GM12878 (cell line): ENCODE measurements around the gene KRTAP10-1. TPM values are rescaled to one million over a fixed set of nuclear protein-coding genes. Genes with fewer than 3 reads are reported as not detected.

Experiments used
- ATAC-seq: fragments of 200-7000 bp; cut with Tn5 transposase; 3 replicates; pipeline ENCODE4 v1.9.1; 2020; ENCODE audit warnings: mild to moderate bottlenecking, moderate library complexity
- BruUV-seq: library from RNA; stranded (reverse); fragments of 400-500 nt; replicated peaks from 2 replicates; lab custom pipeline; 2021; lab: Mats Ljungman, UMichigan
- CTCF ChIA-PET: fragments of 300-600 bp; sonication (Branson Sonifier 250); formaldehyde crosslinking; extraction: SDS; loops from one replicate; lab custom pipeline; 2021; ENCODE audit warnings: inconsistent platforms; lab: Yijun Ruan, JAX
- POLR2A ChIA-PET: fragments of 350-600 bp; formaldehyde crosslinking; extraction: SDS; loops from one replicate; lab custom pipeline; 2021; ENCODE audit warnings: inconsistent platforms; lab: Charles Lee
- RAD21 ChIA-PET: fragments of 300-600 bp; sonication (Branson Sonifier 250); formaldehyde crosslinking; loops from one replicate; lab custom pipeline; 2023; ENCODE audit warnings: antibody characterized with exemption; ENCODE audit not compliant: unreplicated experiment; lab: Charles Lee
- SMC1A ChIA-PET: fragments of 300-600 bp; sonication (Branson Sonifier 250); formaldehyde crosslinking; loops from one replicate; lab custom pipeline; 2023; ENCODE audit not compliant: unreplicated experiment, uncharacterized antibody; lab: Charles Lee
- DNase-seq: peaks from one replicate; pipeline ENCODE4 v3.0.0-alpha.2; 2011; ENCODE audit warnings: low read depth, low spot score
- FAIRE-seq: peaks from 3 replicates; lab custom pipeline; 2011; peaks lifted over from hg19 to GRCh38; lab: Jason Lieb, UNC
- H2AFZ ChIP-seq: 2 replicates; pipeline ENCODE4 v1.6.0; 2011; ENCODE audit warnings: low read depth, low read length, control low read depth; ENCODE audit not compliant: control insufficient read depth
- H3K27ac ChIP-seq: 2 replicates; pipeline ENCODE4 v1.5.1; 2011; ENCODE audit warnings: control low read depth; ENCODE audit not compliant: control insufficient read depth, insufficient read depth
- H3K27me3 ChIP-seq, 2 experiments: replicated peaks in 1 of 2; 2 replicates each; pipeline versions ENCODE4 v1.6.0 to v1.6.1; 2011; ENCODE audit warnings: low read length in 1 of 2; ENCODE audit not compliant: control insufficient read depth in 2 of 2, insufficient read depth in 2 of 2
- H3K36me3 ChIP-seq, 2 experiments: 2 replicates each; pipeline ENCODE4 v1.5.1; 2011; ENCODE audit warnings: low read length in 1 of 2; ENCODE audit not compliant: control insufficient read depth in 2 of 2, insufficient read depth in 2 of 2
- H3K4me1 ChIP-seq: 2 replicates; pipeline ENCODE4 v1.6.1; 2011; ENCODE audit warnings: mild to moderate bottlenecking, low read length, moderate library complexity, mixed read lengths; ENCODE audit not compliant: control insufficient read depth, insufficient read depth
- H3K4me2 ChIP-seq: 2 replicates; pipeline ENCODE4 v1.6.0; 2011; ENCODE audit warnings: control low read depth; ENCODE audit not compliant: control insufficient read depth, insufficient read depth
- H3K4me3 ChIP-seq: fragments of 200-600 bp; sonication (generic); 2 replicates; pipeline ENCODE4 v1.5.1; 2016
- H3K79me2 ChIP-seq: 2 replicates; pipeline ENCODE4 v1.6.0; 2011; ENCODE audit warnings: low read length; ENCODE audit not compliant: control insufficient read depth, insufficient read depth
- H3K9ac ChIP-seq: 2 replicates; pipeline ENCODE4 v1.8.0; 2011; ENCODE audit warnings: low read length, control low read depth, mixed read lengths; ENCODE audit not compliant: control insufficient read depth, insufficient read depth
- H3K9me3 ChIP-seq: replicated peaks from 3 replicates; pipeline ENCODE4 v1.5.1; 2011; ENCODE audit warnings: mild to moderate bottlenecking, low read length; ENCODE audit not compliant: control insufficient read depth, insufficient read depth
- H4K20me1 ChIP-seq: 2 replicates; pipeline ENCODE4 v1.6.0; 2011; ENCODE audit not compliant: control insufficient read depth, insufficient read depth
- CREB1 ChIP-seq: IDR thresholded peaks from 2 replicates; pipeline ENCODE4 v1.6.1; 2012; ENCODE audit warnings: low read depth, mild to moderate bottlenecking, inconsistent platforms
- MTA2 ChIP-seq: fragments of 450-650 bp; IDR thresholded peaks from 2 replicates; pipeline ENCODE4 v1.6.1; 2016; ENCODE audit warnings: low read depth, mild to moderate bottlenecking, moderate library complexity
- NR2C1 ChIP-seq: fragments of 450-650 bp; IDR thresholded peaks from 2 replicates; pipeline ENCODE4 v1.6.1; 2017; ENCODE audit warnings: antibody characterized with exemption, mild to moderate bottlenecking, moderate library complexity
- RUNX3 ChIP-seq: IDR thresholded peaks from 2 replicates; pipeline ENCODE4 v1.6.1; 2012; ENCODE audit warnings: low read length, inconsistent platforms
- SP1 ChIP-seq: IDR thresholded peaks from one replicate; pipeline ENCODE4 v1.6.1; 2011; ENCODE audit warnings: low read depth, low read length
- SREBF2 ChIP-seq: IDR thresholded peaks from 2 replicates; pipeline ENCODE4 v1.6.1; 2012; ENCODE audit warnings: mild to moderate bottlenecking, low read length
- TARDBP ChIP-seq: IDR thresholded peaks from 2 replicates; pipeline ENCODE4 v1.6.1; 2016; ENCODE audit warnings: borderline replicate concordance
- TCF12 ChIP-seq: IDR thresholded peaks from 2 replicates; pipeline ENCODE4 v1.6.1; 2011; ENCODE audit warnings: low read depth, mild to moderate bottlenecking, low read length
- WGBS: methylation state at CpG from one replicate; pipeline ENCODE4 v1.1.6; 2016; ENCODE audit warnings: low lambda C conversion rate; ENCODE audit not compliant: insufficient replicate concordance, insufficient coverage; ENCODE audit errors: missing lambda C conversion rate; 5-methylcytosine and 5-hydroxymethylcytosine counted together
- in situ Hi-C: fragments of 300-500 bp; cut with MboI; formaldehyde crosslinking; loops from 9 replicates; pipeline ENCODE4 v1.14.3; 2018; ENCODE audit warnings: mixed read lengths
- intact Hi-C: fragments of 100-400 bp; cut with micrococcal nuclease; formaldehyde crosslinking; loops from one replicate; pipeline ENCODE4 v1.14.2; 2022; ENCODE audit not compliant: unreplicated experiment
- polyA plus RNA-seq, 11 experiments: library from polyadenylated mRNA; depleted of rRNA in 4 of 11; unstranded in 6 of 11; stranded (reverse) in 5 of 11; fragments of >200 nt; fragmentation: Nextera tagmentation in 4 of 11; fragmentation: Illumina TruSeq in 1 of 11; extraction: Ambion mirVana in 4 of 11; extraction: Trizol in 1 of 11; gene quantifications; 1 replicate in 1 of 11; 2 replicates in 10 of 11; pipeline versions ENCODE4 v1.2.1 to v1.2.3, GENCODE V29; 2011 to 2016; ENCODE audit warnings: inconsistent platforms in 2 of 11, missing spikeins in 2 of 11, low read depth in 1 of 11
- total RNA-seq, 4 experiments: library from RNA; depleted of rRNA in 3 of 4; stranded (reverse); fragments of >200 nt in 3 of 4; fragmentation: Illumina TruSeq in 1 of 4; extraction: Trizol in 1 of 4; gene quantifications; 2 replicates each; pipeline versions ENCODE4 v1.2.1 to v1.2.3, GENCODE V29; 2013 to 2021

The KRTAP10-1 gene
- total and polyA plus RNA-seq, 10 of the 15 experiments (the other 5 are each of a cell fraction or from before 2014, with no cell fraction given) = not detected

- Histone ChIP-seq H3K27ac (no peak overlapping the region), H3K4me2 (no peak overlapping the region), H3K4me3 (no peak overlapping the region), H3K9ac (no peak overlapping the region), H3K27me3 (no peaks in the 10 kb centered on the region), H3K36me3 (no peaks in the 10 kb centered on the region), H4K20me1 (no peaks in the 10 kb centered on the region), H2AFZ (no peak overlapping the region), H3K79me2 (no peaks in the 10 kb centered on the region), H3K4me1 (no peaks in the 10 kb centered on the region), H3K9me3 (no peaks in the 10 kb centered on the region; the same call in 2 of the 3 replicates)
- ChIA-PET CTCF (no interaction called here), SMC1A (no interaction called here), POLR2A (no interaction called here), RAD21 (no interaction called here)
- no peak for DNase-seq
- BruUV-seq = no TSS peak
- in situ Hi-C loops = no loop called here
- WGBS = 66% methylated on average over 35 of the region's 37 CpGs
- no peak for ATAC-seq
- TF ChIP-seq MTA2 (no peak), TARDBP (no peak), SREBF2 (no peak), NR2C1 (no peak), TCF12 (no peak), CREB1 (no peak), SP1 (no peak)
- FAIRE-seq = no peak
- intact Hi-C loops = no loop called here
These were observed 6.7 kb downstream of the KRTAP10-1 start for GRCh38 chr21:44533121-44533890.

- FAIRE-seq (no peak), DNase-seq (no peak), ATAC-seq (no peak)
- CTCF ChIA-PET = no interaction called here
- intact Hi-C loops = no loop called here
- no peak overlapping the region for H3K4me2 ChIP-seq
- H3K36me3 ChIP-seq = no peaks in the 10 kb centered on the region
- BruUV-seq = no TSS peak
- no peaks in the 10 kb centered on the region for H4K20me1 ChIP-seq
- no peak overlapping the region for H3K27ac ChIP-seq
- H3K9me3 ChIP-seq = no peaks in the 10 kb centered on the region; the same call in 2 of the 3 replicates
- SMC1A ChIA-PET = no interaction called here
- in situ Hi-C loops = no loop called here
- WGBS = 61% methylated on average over 16 of the region's 16 CpGs
- POLR2A ChIA-PET = no interaction called here
- RAD21 ChIA-PET = no interaction called here
- no peak for TF ChIP-seq RUNX3
- H3K4me3 ChIP-seq = no peak overlapping the region
- H3K27me3 ChIP-seq = no peaks in the 10 kb centered on the region
- no peaks in the 10 kb centered on the region for H3K79me2 ChIP-seq
- no peaks in the 10 kb centered on the region for H3K4me1 ChIP-seq
- H2AFZ ChIP-seq = no peak overlapping the region
- H3K9ac ChIP-seq = no peak overlapping the region
These were observed 7.3 kb downstream of the KRTAP10-1 start for GRCh38 chr21:44532712-44533111.
